ENCODE results near the gene NUP43. TPM values are rescaled to one million over a fixed set of nuclear protein-coding genes. Genes with fewer than 3 reads are reported as not detected.

The NUP43 gene, protein sequence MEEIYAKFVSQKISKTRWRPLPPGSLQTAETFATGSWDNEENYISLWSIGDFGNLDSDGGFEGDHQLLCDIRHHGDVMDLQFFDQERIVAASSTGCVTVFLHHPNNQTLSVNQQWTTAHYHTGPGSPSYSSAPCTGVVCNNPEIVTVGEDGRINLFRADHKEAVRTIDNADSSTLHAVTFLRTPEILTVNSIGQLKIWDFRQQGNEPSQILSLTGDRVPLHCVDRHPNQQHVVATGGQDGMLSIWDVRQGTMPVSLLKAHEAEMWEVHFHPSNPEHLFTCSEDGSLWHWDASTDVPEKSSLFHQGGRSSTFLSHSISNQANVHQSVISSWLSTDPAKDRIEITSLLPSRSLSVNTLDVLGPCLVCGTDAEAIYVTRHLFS
- total RNA-seq = 11.5 and 11.8 TPM in 2 replicates

GRCh38 chr6:149746147-149746946 lies at the start of gene NUP43:
NUP43 (minus strand) TSS chr6:149746529; CDS start chr6:149746495, 34 bp downstream.

DNA sequence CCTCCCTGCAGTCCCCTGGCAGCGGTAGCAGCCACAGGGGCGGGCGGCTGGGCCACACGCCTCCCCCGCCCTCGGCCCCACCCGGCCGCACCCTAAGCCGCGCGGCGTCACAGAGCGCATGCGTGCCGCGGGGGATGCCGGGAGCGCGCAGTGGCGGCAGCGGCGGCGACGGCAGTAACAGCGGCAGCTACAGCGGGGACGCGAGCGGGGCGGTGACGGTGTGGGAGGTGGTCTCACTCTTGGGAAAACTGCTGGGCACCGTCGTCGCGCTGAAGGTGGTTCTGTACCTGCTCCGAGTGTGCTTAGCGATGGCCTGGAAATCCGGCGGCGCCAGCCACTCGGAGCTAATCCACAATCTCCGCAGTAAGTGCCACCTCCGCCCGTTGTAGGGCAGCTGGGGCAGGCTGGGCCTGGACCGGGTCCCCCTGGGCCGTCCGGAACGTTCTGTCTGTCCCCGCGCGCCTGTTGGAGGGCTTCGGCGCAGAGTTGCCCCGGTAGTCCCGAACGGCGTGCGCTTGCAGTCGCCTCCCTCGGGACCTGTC lies 3.3 kb upstream of the NUP43 start, which contains the start of gene PCMT1:
Gene PCMT1 (plus strand): TSS at position 148 of the 542 bp plus-strand sequence. CDS start 161 bp downstream, at position 309.

DNA sequence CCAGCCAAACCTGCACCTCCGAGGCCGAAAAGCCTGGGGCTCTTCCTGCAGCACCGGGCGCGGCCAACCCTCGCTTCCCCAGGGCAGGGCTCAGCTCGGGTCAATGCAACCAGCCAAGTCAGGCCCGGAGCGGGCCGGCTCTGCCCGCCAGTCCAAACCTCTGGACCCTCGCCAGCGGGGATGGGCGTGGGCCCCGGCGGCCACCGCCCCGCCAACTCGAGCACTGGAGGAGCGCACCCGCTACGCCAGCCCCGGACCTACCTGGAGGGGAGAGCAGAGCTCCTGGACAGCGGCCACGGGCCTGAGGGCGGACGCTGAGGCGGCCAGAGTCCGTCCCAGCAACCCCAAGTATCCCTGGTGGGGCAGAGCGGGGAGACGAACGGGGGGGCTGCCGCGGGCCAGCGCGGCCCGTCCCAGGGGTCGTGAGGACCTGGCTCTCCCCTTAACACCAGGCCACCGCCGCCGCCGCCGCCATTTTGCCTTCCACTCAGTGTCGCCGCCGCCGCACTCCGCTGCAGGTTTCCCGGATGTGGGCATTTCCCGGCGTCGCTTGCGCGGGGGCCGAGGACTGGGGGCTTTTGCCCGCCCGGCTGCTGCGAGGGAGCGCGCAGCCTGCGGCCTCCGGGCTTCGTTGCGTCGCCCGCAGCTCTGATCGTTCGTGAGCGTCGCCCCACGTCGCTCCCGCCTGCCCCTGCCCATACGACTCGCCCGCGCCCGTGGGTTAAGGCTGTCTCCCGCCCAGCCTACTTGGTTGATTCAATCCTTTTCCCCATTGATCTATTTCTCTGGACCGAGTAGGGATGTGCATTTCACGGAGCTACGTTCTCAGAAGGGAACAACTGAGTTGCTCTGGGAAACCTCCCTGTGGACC lies 28.5 kb downstream of the NUP43 start, which contains the start of gene LATS1:
Gene LATS1 (minus strand): TSS at position 514 of the 871 bp plus-strand sequence. CDS start 15,975 bp downstream, outside the sequence.

Other genes starting within 250 kb of the NUP43 start
- gene PPIL4, start 200.5 kb downstream of the NUP43 start, total RNA-seq = 30.9 and 32.4 TPM in 2 replicates
- gene GINM1, start 180.2 kb downstream of the NUP43 start, total RNA-seq = 55.5 and 69.1 TPM in 2 replicates
- 31.6 and 38.4 TPM in 2 replicates for gene KATNA1, start 97.8 kb downstream of the NUP43 start, total RNA-seq
- 4.9 and 5.0 TPM in 2 replicates for gene LATS1, start 28.4 kb downstream of the NUP43 start, total RNA-seq
- gene PCMT1, start 3.2 kb upstream of the NUP43 start, total RNA-seq = 63.0 and 74.7 TPM in 2 replicates
- gene LRP11, start 117.8 kb upstream of the NUP43 start, total RNA-seq = 74.2 and 81.4 TPM in 2 replicates
- gene RAET1E, start 151.6 kb upstream of the NUP43 start, total RNA-seq = 0.14 and 0.37 TPM in 2 replicates
- 3.3 and 4.1 TPM in 2 replicates for gene RAET1G, start 176.6 kb upstream of the NUP43 start, total RNA-seq
- 2.6 and 2.7 TPM in 2 replicates for gene ULBP2, start 195.5 kb upstream of the NUP43 start, total RNA-seq
- under 0.01 TPM in 1 of 2 replicates, not detected in the other for gene ULBP1, start 217.4 kb upstream of the NUP43 start, total RNA-seq

Measured in smooth muscle cell of bladder (primary cell).